ENCODE measurements around the gene CAMTA1.

Gene CAMTA1

GRCh38 chr1:7221826-7222694 lies 436.8 kb downstream of the CAMTA1 start:
- no peak for DNase-seq

GRCh38 chr1:7222695-7223015 lies 437.4 kb downstream of the CAMTA1 start:
- no peak for DNase-seq

GRCh38 chr1:7223334-7224080 lies 438.3 kb downstream of the CAMTA1 start:
- no peak for DNase-seq

- DNase-seq, result no peak
These were observed 438.9 kb downstream of the CAMTA1 start for GRCh38 chr1:7224081-7224534.

GRCh38 chr1:7224644-7225043 lies 439.4 kb downstream of the CAMTA1 start:
- peak; percentile 1 for DNase-seq

GRCh38 chr1:7225711-7226505 lies 440.7 kb downstream of the CAMTA1 start:
- DNase-seq, result no peak

GRCh38 chr1:7227654-7228053 lies 442.4 kb downstream of the CAMTA1 start:
- DNase-seq, result no peak

- no peak for DNase-seq
These were observed 443.2 kb downstream of the CAMTA1 start for GRCh38 chr1:7228252-7228961.

- DNase-seq, result no peak
These were observed 443.9 kb downstream of the CAMTA1 start for GRCh38 chr1:7229186-7229585.

- no peak for DNase-seq
These were observed 444.7 kb downstream of the CAMTA1 start for GRCh38 chr1:7229696-7230631.

- DNase-seq, result no peak
These were observed 447.4 kb downstream of the CAMTA1 start for GRCh38 chr1:7232441-7233236.

- no peak for DNase-seq
These were observed 447.9 kb downstream of the CAMTA1 start for GRCh38 chr1:7233237-7233540.

- no peak for DNase-seq
These were observed 448.6 kb downstream of the CAMTA1 start for GRCh38 chr1:7233646-7234470.

- DNase-seq, result no peak
These were observed 449.2 kb downstream of the CAMTA1 start for GRCh38 chr1:7234471-7234755.

- DNase-seq, result peak; percentile 65
These were observed 450.7 kb downstream of the CAMTA1 start for GRCh38 chr1:7235871-7236517.

- no peak for DNase-seq
These were observed 451.7 kb downstream of the CAMTA1 start for GRCh38 chr1:7236844-7237515.

- no peak for DNase-seq
These were observed 461.9 kb downstream of the CAMTA1 start for GRCh38 chr1:7247158-7247557.

GRCh38 chr1:7247791-7248548 lies 462.7 kb downstream of the CAMTA1 start:
- DNase-seq, result no peak
